Gastroesophageal sphincter (tissue), 3 donors: ENCODE measurements around the gene HS3ST4.

Experiments
- POLR2A ChIP-seq, 2 donors: fragments of 450-650 bp; IDR thresholded peaks; one replicate each; pipeline ENCODE4 v1.6.1; 2017; ENCODE audit warnings: antibody characterized with exemption in 2 of 2, mild to moderate bottlenecking in 2 of 2, moderate library complexity in 1 of 2
- POLR2AphosphoS5 ChIP-seq: sonication (generic); formaldehyde crosslinking; IDR thresholded peaks from one replicate; pipeline ENCODE4 v1.6.1; 2017; ENCODE audit warnings: antibody characterized with exemption
- TF ChIP-seq, protein P1 (sequence below), 4 experiments: fragments of 200-600 bp in 2 of 4; fragments of 450-650 bp in 2 of 4; sonication (generic) in 1 of 4; IDR thresholded peaks; one replicate each; pipeline ENCODE4 v1.5.1; 2017 to 2019; ENCODE audit warnings: antibody characterized with exemption in 4 of 4, mild to moderate bottlenecking in 2 of 4, moderate library complexity in 2 of 4

DNA sequence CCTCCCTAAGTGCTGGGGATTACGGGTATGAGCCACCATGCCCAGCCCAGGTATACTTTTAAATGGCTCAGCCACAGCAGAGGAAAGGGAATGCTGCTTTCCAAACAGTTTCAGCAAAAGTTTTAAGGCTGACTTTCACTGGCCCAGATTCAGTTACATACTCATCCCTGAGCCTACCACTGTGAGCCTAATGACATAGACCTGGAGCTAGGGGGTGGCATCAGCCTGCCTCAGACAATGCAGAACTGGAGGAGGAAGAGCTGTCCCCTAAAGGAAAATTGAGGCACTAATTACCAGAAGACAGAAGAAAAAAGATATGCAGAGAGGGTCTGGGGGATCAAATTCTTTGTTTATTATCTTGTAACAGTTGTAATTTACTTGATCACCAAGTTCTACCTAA lies 43.9 kb downstream of the HS3ST4 start:
- TF ChIP-seq POLR2AphosphoS5 (no peak), POLR2A (IDR thresholded peaks at IDR 0.05) (no peak)
- TF ChIP-seq, protein P1, sequence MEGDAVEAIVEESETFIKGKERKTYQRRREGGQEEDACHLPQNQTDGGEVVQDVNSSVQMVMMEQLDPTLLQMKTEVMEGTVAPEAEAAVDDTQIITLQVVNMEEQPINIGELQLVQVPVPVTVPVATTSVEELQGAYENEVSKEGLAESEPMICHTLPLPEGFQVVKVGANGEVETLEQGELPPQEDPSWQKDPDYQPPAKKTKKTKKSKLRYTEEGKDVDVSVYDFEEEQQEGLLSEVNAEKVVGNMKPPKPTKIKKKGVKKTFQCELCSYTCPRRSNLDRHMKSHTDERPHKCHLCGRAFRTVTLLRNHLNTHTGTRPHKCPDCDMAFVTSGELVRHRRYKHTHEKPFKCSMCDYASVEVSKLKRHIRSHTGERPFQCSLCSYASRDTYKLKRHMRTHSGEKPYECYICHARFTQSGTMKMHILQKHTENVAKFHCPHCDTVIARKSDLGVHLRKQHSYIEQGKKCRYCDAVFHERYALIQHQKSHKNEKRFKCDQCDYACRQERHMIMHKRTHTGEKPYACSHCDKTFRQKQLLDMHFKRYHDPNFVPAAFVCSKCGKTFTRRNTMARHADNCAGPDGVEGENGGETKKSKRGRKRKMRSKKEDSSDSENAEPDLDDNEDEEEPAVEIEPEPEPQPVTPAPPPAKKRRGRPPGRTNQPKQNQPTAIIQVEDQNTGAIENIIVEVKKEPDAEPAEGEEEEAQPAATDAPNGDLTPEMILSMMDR (IDR thresholded peaks at IDR 0.05): no peak
